Mesenchymal stem cell (in vitro differentiated cells and primary cell): Measurements from ENCODE around the gene AGR3.

Experiments
- DNase-seq: peaks from one replicate; pipeline ENCODE4 v3.0.0-alpha.2; 2013
- H2AFZ ChIP-seq: one replicate; pipeline ENCODE4 v1.6.1; 2013; ENCODE audit warnings: low read depth, mild to moderate bottlenecking, control low read depth, inconsistent platforms, low read length, moderate library complexity
- H2AK5ac ChIP-seq: 2 replicates; pipeline ENCODE4 v1.6.1; 2013; ENCODE audit warnings: low read length, moderate library complexity, mild to moderate bottlenecking, inconsistent platforms; ENCODE audit not compliant: severe bottlenecking
- H2BK120ac ChIP-seq: one replicate; pipeline ENCODE4 v1.6.1; 2013; ENCODE audit warnings: low read depth, mild to moderate bottlenecking, inconsistent platforms, low read length, moderate library complexity
- H2BK12ac ChIP-seq, 2 experiments: one replicate each; pipeline ENCODE4 v1.6.1; 2013; ENCODE audit warnings: inconsistent platforms in 2 of 2, low read length in 2 of 2, mild to moderate bottlenecking in 2 of 2, moderate library complexity in 2 of 2, control low read depth in 1 of 2
- H2BK15ac ChIP-seq: one replicate; pipeline ENCODE4 v1.6.1; 2013; ENCODE audit warnings: mild to moderate bottlenecking, low read depth, inconsistent platforms; ENCODE audit not compliant: poor library complexity, severe bottlenecking
- H2BK5ac ChIP-seq: 2 replicates; pipeline ENCODE4 v1.6.1; 2013; ENCODE audit warnings: low read depth, mild to moderate bottlenecking, low read length, control low read depth, inconsistent platforms; ENCODE audit not compliant: poor library complexity, severe bottlenecking
- H3K14ac ChIP-seq, 2 experiments: one replicate each; pipeline ENCODE4 v1.6.1; 2013; ENCODE audit warnings: inconsistent platforms in 2 of 2, low read length in 2 of 2, control low read depth in 1 of 2, mild to moderate bottlenecking in 1 of 2, moderate library complexity in 1 of 2
- H3K18ac ChIP-seq, 2 experiments: one replicate each; pipeline ENCODE4 v1.6.1; 2013; ENCODE audit warnings: inconsistent platforms in 2 of 2, low read length in 2 of 2, control low read depth in 1 of 2, low read depth in 1 of 2, mild to moderate bottlenecking in 1 of 2
- H3K23ac ChIP-seq, 2 experiments: one replicate each; pipeline ENCODE4 v1.6.1; 2013; ENCODE audit warnings: inconsistent platforms in 2 of 2, low read length in 2 of 2, mild to moderate bottlenecking in 2 of 2, moderate library complexity in 2 of 2, control low read depth in 1 of 2
- H3K27ac ChIP-seq: 2 replicates; pipeline ENCODE4 v1.5.1; 2013; ENCODE audit warnings: mild to moderate bottlenecking, moderate library complexity, low read length, control low read depth, inconsistent platforms; ENCODE audit not compliant: poor library complexity, severe bottlenecking
- H3K27me3 ChIP-seq, 2 experiments: 2 replicates each; pipeline versions ENCODE4 v1.6.1 to v1.7.0; 2013; ENCODE audit warnings: low read length in 2 of 2, mild to moderate bottlenecking in 2 of 2, moderate library complexity in 2 of 2, control low read depth in 1 of 2, inconsistent platforms in 1 of 2; ENCODE audit not compliant: control insufficient read depth in 1 of 2, insufficient read depth in 1 of 2
- H3K36me3 ChIP-seq, 2 experiments: 2 replicates each; pipeline versions ENCODE4 v1.6.1 to v1.7.0; 2013; ENCODE audit warnings: low read length in 2 of 2, control low read depth in 1 of 2, inconsistent platforms in 1 of 2, low read depth in 1 of 2, mild to moderate bottlenecking in 1 of 2; ENCODE audit not compliant: insufficient read depth in 2 of 2, control insufficient read depth in 1 of 2
- H3K4ac ChIP-seq, 2 experiments: one replicate each; pipeline ENCODE4 v1.6.1; 2013; ENCODE audit warnings: inconsistent platforms in 2 of 2, low read length in 2 of 2, mild to moderate bottlenecking in 2 of 2, moderate library complexity in 2 of 2, control low read depth in 1 of 2, low read depth in 1 of 2
- H3K4me1 ChIP-seq: 2 replicates; pipeline ENCODE4 v1.6.1; 2013; ENCODE audit warnings: low read depth, low read length, control low read depth; ENCODE audit not compliant: control insufficient read depth, insufficient read depth
- H3K4me2 ChIP-seq: 2 replicates; pipeline ENCODE4 v1.6.1; 2013; ENCODE audit warnings: low read length, mild to moderate bottlenecking, inconsistent platforms; ENCODE audit not compliant: poor library complexity, severe bottlenecking
- H3K4me3 ChIP-seq, 2 experiments: 2 replicates each; pipeline versions ENCODE4 v1.5.1 to v1.7.0; 2013; ENCODE audit warnings: low read length in 2 of 2, mild to moderate bottlenecking in 2 of 2, control low read depth in 1 of 2, low read depth in 1 of 2; ENCODE audit not compliant: insufficient read depth in 1 of 2
- H3K79me1 ChIP-seq: replicated peaks from 2 replicates; pipeline ENCODE4 v1.6.1; 2013; ENCODE audit warnings: mild to moderate bottlenecking, control low read depth, low read length, inconsistent platforms; ENCODE audit not compliant: poor library complexity, severe bottlenecking
- H3K9ac ChIP-seq: 2 replicates; pipeline ENCODE4 v1.7.0; 2013; ENCODE audit warnings: mild to moderate bottlenecking, low read length, moderate library complexity
- H3K9me3 ChIP-seq: 2 replicates; pipeline ENCODE4 v1.7.0; 2013; ENCODE audit warnings: mild to moderate bottlenecking, low read length; ENCODE audit not compliant: control insufficient read depth
- H4K8ac ChIP-seq: one replicate; pipeline ENCODE4 v1.6.1; 2013; ENCODE audit warnings: inconsistent platforms, mild to moderate bottlenecking, low read length, moderate library complexity
- H4K91ac ChIP-seq: one replicate; pipeline ENCODE4 v1.6.1; 2013; ENCODE audit warnings: mild to moderate bottlenecking, low read length, inconsistent platforms
- WGBS: methylation state at CpG from one replicate; pipeline ENCODE4 v1.1.7; 2013; ENCODE audit warnings: mixed read lengths; 5-methylcytosine and 5-hydroxymethylcytosine counted together

AGR3 gene

GRCh38 chr7:16846601-16847165, 35.1 kb downstream of the AGR3 start:
- no peak overlapping the region for H3K23ac ChIP-seq
- H2AFZ ChIP-seq, result no peak overlapping the region
- no peak overlapping the region for H3K4ac ChIP-seq
- H4K8ac ChIP-seq, result no peak overlapping the region
- no peak overlapping the region for H3K9ac ChIP-seq
- H3K4me2 ChIP-seq, result no peak overlapping the region
- no peak overlapping the region for H3K14ac ChIP-seq
- DNase-seq, result no peak
- no peaks in the 10 kb centered on the region for H3K27me3 ChIP-seq
- H2BK12ac ChIP-seq, result no peak overlapping the region
- no peak overlapping the region for H3K4me3 ChIP-seq
- no peak overlapping the region for H4K91ac ChIP-seq
- H2AK5ac ChIP-seq, result no peak overlapping the region
- no peak overlapping the region for H3K27ac ChIP-seq
- H2BK5ac ChIP-seq, result no peak overlapping the region
- no peaks in the 10 kb centered on the region for H3K36me3 ChIP-seq
- peaks cover 3% of the 10 kb centered on the region for H3K4me1 ChIP-seq
- H2BK15ac ChIP-seq, result no peak overlapping the region
- H3K9me3 ChIP-seq, result no peaks in the 10 kb centered on the region
- WGBS, result no CpG with 5 or more reads among the region's 2 CpGs
- no peaks in the 10 kb centered on the region for H3K79me1 ChIP-seq
- no peak overlapping the region for H3K18ac ChIP-seq
- no peak overlapping the region for H2BK120ac ChIP-seq

DNA sequence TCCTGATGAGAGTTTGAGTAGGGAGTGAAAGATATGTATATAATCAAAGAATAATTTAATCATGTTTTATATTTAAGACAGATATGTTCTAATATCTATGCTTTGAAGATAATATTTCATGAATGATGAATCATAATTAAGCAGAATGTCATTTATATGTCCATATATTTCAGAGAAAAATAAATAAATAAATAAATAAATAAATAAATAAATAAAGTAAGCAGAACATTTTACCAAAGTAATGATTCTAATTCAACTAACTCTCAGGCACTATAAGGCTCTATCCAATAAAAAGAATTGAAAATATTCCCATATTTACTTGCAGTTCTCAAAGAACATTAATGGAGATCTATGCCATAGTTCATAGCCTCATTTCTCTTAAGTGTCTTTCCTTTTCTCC, 36.0 kb downstream of the AGR3 start:
- Histone ChIP-seq H2AFZ (no peak overlapping the region), H3K9ac (no peak overlapping the region), H3K23ac (no peak overlapping the region), H3K4me1 (peaks cover 4% of the 10 kb centered on the region), H4K91ac (no peak overlapping the region), H2BK120ac (no peak overlapping the region), H2BK12ac (no peak overlapping the region), H2BK15ac (no peak overlapping the region), H4K8ac (no peak overlapping the region), H2AK5ac (no peak overlapping the region), H3K36me3 (no peaks in the 10 kb centered on the region), H3K79me1 (no peaks in the 10 kb centered on the region), H3K27ac (no peak overlapping the region), H3K4me3 (no peak overlapping the region), H3K4me2 (no peak overlapping the region), H3K4ac (no peak overlapping the region), H3K18ac (no peak overlapping the region), H3K14ac (no peak overlapping the region), H3K9me3 (no peaks in the 10 kb centered on the region), H3K27me3 (no peaks in the 10 kb centered on the region), H2BK5ac (no peak overlapping the region)
- no peak for DNase-seq

DNA sequence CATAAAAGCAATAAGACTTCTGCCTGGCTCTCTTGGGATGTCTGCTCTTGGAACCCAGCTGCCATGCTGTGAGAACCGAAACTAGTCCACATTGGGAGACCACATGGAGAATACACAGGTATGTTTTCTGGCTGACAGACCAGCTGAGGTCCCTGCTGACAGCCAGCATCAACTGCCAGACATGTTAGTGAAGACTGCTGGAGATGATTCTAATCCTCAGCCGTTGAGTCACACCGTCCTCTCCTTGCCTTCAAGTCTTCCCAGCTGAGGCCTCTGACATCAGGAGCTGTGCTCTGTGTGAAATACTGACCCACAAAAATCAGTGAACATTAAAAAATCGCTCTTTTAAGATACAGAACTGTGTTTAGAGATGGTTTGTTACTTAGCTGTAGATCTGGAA, 40.1 kb downstream of the AGR3 start:
- Histone ChIP-seq H3K27ac (no peak overlapping the region), H3K79me1 (no peaks in the 10 kb centered on the region), H3K9me3 (no peaks in the 10 kb centered on the region), H4K8ac (no peak overlapping the region), H3K27me3 (no peaks in the 10 kb centered on the region), H3K4me3 (no peak overlapping the region), H3K36me3 (no peaks in the 10 kb centered on the region), H3K23ac (no peak overlapping the region), H2BK12ac (no peak overlapping the region), H4K91ac (no peak overlapping the region), H3K4me1 (peaks cover 5% of the 10 kb centered on the region), H3K4ac (no peak overlapping the region), H2AK5ac (no peak overlapping the region), H3K14ac (no peak overlapping the region), H2AFZ (no peak overlapping the region), H2BK120ac (no peak overlapping the region), H2BK15ac (no peak overlapping the region), H3K18ac (no peak overlapping the region), H2BK5ac (no peak overlapping the region), H3K9ac (no peak overlapping the region), H3K4me2 (no peak overlapping the region)
- no peak for DNase-seq
- WGBS, result 86% methylated on average over 3 of the region's 4 CpGs

DNA sequence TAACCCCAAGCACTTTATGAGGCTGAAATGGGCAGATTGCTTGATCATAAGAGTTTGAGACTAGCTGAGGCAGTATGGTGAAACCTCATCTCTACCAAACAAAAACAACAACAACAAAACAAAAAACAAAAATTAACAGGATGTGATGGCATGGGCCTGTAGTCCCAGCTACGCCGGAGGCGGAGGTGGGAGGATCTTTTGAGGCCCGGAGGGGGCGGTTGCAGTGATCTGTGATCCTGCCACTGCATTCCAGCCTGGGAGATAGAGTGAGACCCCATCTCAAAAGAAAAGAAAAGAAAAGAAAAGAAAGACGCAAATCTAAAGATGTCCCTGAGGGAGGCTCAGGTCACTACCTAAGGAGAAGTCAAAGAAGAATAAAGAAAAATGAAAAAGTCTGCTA, 41.7 kb downstream of the AGR3 start:
- Histone ChIP-seq H3K79me1 (no peaks in the 10 kb centered on the region), H3K23ac (no peak overlapping the region), H3K4me3 (no peak overlapping the region), H2AFZ (no peak overlapping the region), H3K4me1 (peaks cover 5% of the 10 kb centered on the region), H3K14ac (no peak overlapping the region), H3K4ac (no peak overlapping the region), H3K4me2 (no peak overlapping the region), H3K27me3 (no peaks in the 10 kb centered on the region), H2AK5ac (peak overlapping the region; percentile 72), H3K9ac (no peak overlapping the region), H3K27ac (peak overlapping the region; percentile 56), H2BK120ac (no peak overlapping the region), H2BK15ac (no peak overlapping the region), H3K18ac (no peak overlapping the region), H4K91ac (no peak overlapping the region), H4K8ac (no peak overlapping the region), H2BK12ac (no peak overlapping the region), H3K9me3 (no peaks in the 10 kb centered on the region), H2BK5ac (no peak overlapping the region), H3K36me3 (no peaks in the 10 kb centered on the region)
- no peak for DNase-seq
- 85% methylated on average over 6 of the region's 6 CpGs for WGBS
